ENCODE data around the gene PRSS36.

- TF ChIP-seq TARDBP (IDR thresholded peaks at IDR 0.05), result no peak
- no peak for TF ChIP-seq SP1 (IDR thresholded peaks at IDR 0.05)
- no peak for TF ChIP-seq FOXA1 (IDR thresholded peaks at IDR 0.05)
- no peak for TF ChIP-seq L3MBTL2 (conservative IDR thresholded peaks at IDR 0.05)
- no peak for TF ChIP-seq NFRKB (IDR thresholded peaks at IDR 0.05)
- no peak for TF ChIP-seq BHLHE40 (IDR thresholded peaks at IDR 0.05; ENCODE audit: borderline replicate concordance)
- TF ChIP-seq ELF4 (IDR thresholded peaks at IDR 0.05), result no peak
Observed at GRCh38 chr16:31190061-31190460, 40.2 kb upstream of the PRSS36 start.
